GM21390 (cell line): ENCODE results near the gene PPP1R12A.

Experiments
- ATAC-seq: cut with Tn5 transposase; IDR thresholded peaks from one replicate; pipeline ENCODE4 v1.9.1; 2021; ENCODE audit not compliant: unreplicated experiment

The PPP1R12A gene

GRCh38 chr12:79769860-79770485 lies 164.9 kb downstream of the PPP1R12A start:
- ATAC-seq = no peak

GRCh38 chr12:79769189-79769859 lies 165.6 kb downstream of the PPP1R12A start:
- ATAC-seq = no peak

- no peak for ATAC-seq
These were observed 168.0 kb downstream of the PPP1R12A start for GRCh38 chr12:79766705-79767464.

- no peak for ATAC-seq
These were observed 169.7 kb downstream of the PPP1R12A start for GRCh38 chr12:79765157-79765556.

- ATAC-seq = no peak
These were observed 170.3 kb downstream of the PPP1R12A start for GRCh38 chr12:79764641-79765040.

GRCh38 chr12:79763766-79764452 lies 171.0 kb downstream of the PPP1R12A start:
- no peak for ATAC-seq

- ATAC-seq = no peak
These were observed 173.6 kb downstream of the PPP1R12A start for GRCh38 chr12:79761341-79761740.

GRCh38 chr12:79747274-79747673 lies 187.6 kb downstream of the PPP1R12A start:
- no peak for ATAC-seq

GRCh38 chr12:79737875-79738718 lies 196.8 kb downstream of the PPP1R12A start:
- peak; percentile 93 for ATAC-seq

- ATAC-seq = no peak
These were observed 202.3 kb downstream of the PPP1R12A start for GRCh38 chr12:79732638-79733037.

- no peak for ATAC-seq
These were observed 208.9 kb downstream of the PPP1R12A start for GRCh38 chr12:79725987-79726386.
